Melanocyte of skin (primary cell): Measurements from ENCODE around the gene DEDD2. TPM values are rescaled to one million over a fixed set of nuclear protein-coding genes. Genes with fewer than 3 reads are reported as not detected.

ENCODE experiments used
- total RNA-seq, 2 donors: library from RNA; depleted of rRNA; stranded (reverse); fragments of >200 nt; gene quantifications; 2 replicates each; pipeline ENCODE4 v1.2.3, GENCODE V29; 2012

Gene DEDD2, protein sequence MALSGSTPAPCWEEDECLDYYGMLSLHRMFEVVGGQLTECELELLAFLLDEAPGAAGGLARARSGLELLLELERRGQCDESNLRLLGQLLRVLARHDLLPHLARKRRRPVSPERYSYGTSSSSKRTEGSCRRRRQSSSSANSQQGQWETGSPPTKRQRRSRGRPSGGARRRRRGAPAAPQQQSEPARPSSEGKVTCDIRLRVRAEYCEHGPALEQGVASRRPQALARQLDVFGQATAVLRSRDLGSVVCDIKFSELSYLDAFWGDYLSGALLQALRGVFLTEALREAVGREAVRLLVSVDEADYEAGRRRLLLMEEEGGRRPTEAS
- 10 to 100 TPM; 13.4 to 19.0 TPM for total RNA-seq

GRCh38 chr19:42217520-42218437 lies at the start of gene DEDD2:
TSS of gene DEDD2 (minus strand) at chr19:42217677. CDS start at chr19:42217007, 670 bp downstream.

GRCh38 chr19:42254850-42255765 lies 37.6 kb upstream of the DEDD2 start, which contains the start of gene ERF:
TSS of gene ERF (minus strand) at chr19:42255128. CDS start at chr19:42254999, 129 bp downstream.

DNA sequence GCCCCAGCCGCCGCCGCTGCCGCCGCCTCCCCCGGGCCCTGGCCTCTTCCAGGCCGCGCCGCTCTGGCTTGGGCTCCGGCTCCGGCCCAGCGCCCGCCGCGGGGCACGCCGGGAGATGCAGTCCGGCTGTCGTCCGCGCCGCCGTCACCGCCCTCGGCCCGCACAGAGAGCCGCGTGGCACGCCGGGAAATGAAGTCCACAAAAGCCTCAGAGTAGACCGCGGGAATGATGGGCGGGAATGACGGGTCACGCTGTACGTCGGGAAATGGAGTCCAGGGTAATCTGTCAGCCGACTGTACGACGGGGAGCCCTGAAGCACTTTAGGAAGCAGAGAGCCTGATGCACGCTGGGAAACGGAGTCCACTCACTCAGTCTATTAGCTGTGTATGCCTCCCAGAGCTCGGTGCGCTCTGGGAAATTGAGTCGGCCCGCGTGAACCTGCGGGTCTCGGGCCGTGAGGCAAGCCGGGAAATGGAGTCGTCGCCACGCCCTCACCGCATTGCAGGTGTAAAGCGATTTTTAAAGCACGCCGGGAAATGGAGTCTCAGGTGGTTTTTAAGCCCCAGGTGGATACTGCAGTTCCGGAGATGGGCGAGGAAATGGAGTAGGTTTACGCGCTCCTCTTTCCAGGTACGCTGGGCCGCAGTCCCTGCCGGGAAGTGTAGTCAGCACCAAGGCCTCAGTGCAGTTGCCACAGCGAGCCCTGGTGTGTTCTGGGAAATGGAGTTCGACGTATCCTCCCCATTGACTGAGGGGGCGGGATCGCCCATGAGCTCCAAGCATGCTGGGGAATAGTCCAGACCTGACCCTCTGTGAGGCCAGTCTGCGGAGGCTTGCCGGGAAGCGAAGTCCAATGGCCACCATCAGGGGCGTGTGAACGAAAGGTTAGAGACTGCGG lies 25.3 kb upstream of the DEDD2 start, which contains the start of gene GSK3A:
GSK3A (minus strand) TSS at position 91 of the 898 bp plus-strand sequence. CDS start 137 bp downstream, outside the sequence.

DNA sequence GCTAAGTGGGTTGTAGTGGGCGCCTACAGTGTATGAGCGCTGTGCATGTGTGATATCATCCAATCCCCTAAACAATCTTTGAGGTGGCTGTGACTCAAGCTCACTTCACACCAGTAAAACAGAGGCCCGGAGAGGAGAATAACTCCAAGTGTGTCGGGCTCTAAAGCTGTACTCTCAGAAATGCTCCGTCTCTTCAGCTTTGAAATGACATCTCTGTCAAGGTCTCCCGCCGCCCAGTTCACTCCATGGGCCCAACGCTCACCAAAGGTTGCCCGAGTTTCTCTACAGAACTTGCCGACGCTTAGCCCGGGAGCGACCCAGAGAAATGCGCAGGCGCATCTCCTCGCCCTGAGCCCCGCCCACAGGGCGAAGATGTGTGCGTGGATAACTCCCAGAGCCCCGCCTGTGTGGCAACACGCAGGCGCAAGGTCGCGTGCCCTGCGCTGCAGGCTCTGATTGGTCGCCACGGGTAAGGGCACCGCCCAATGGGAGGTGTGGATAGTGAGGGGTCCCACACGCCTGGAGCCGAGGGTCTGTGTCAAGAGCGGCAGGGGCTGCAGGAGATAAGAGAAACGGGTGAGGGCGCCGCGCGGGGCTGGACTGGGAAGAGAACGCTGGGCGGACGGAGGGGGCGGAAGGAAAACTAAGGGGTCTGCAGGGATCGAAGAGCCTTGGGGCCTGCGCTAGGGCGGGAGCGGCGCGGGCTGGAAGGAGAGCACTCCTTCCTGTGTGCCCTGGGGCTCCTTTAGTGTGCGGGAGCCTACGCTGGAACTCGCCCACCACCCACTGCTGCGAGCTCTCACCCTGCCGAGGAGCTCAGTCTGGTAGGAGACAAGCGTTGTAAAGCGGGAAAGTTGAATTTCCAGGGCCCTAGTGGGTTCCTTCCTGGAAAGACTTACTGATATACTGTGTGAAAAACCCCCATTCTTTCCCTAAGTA lies 2.6 kb upstream of the DEDD2 start, which contains the start of gene ZNF526:
ZNF526 (plus strand) TSS at position 501 of the 939 bp plus-strand sequence. CDS start 4,092 bp downstream, outside the sequence.

Other genes with a start within 250 kb of the DEDD2 start
- not detected for gene ATP1A3, start 223.4 kb downstream of the DEDD2 start, total RNA-seq
- under 1 TPM in 1 of 2 donors, not detected in 1; under 0.01 TPM for gene GRIK5, start 147.5 kb downstream of the DEDD2 start, total RNA-seq
- 10 to 100 TPM; 16.9 to 22.3 TPM for gene ZNF574, start 141.5 kb downstream of the DEDD2 start, total RNA-seq
- gene POU2F2, start 85.2 kb downstream of the DEDD2 start, total RNA-seq: under 1 TPM in 1 of 2 donors, not detected in 1; under 0.01 TPM
- 10 to 100 TPM in 1 of 2 donors, 1 to 10 TPM in 1; 10.0 to 16.0 TPM for gene ZNF526, start 2.6 kb upstream of the DEDD2 start, total RNA-seq
- gene GSK3A, start 24.9 kb upstream of the DEDD2 start, total RNA-seq: 10 to 100 TPM; 25.5 to 36.6 TPM
- gene ERF, start 37.5 kb upstream of the DEDD2 start, total RNA-seq: 10 to 100 TPM; 37.9 to 42.3 TPM
- gene CIC, start 51.6 kb upstream of the DEDD2 start, total RNA-seq: 10 to 100 TPM; 22.3 to 34.4 TPM
- under 1 TPM in 1 of 2 donors, not detected in 1; 1.00 TPM for gene PRR19, start 84.5 kb upstream of the DEDD2 start, total RNA-seq
- 10 to 100 TPM; 32.0 to 47.0 TPM for gene PAFAH1B3, start 84.9 kb upstream of the DEDD2 start, total RNA-seq
- 1 to 10 TPM in 1 of 2 donors, under 1 TPM in 1; under 0.01 to 3.7 TPM for gene TMEM145, start 95.6 kb upstream of the DEDD2 start, total RNA-seq
- 10 to 100 TPM; 17.6 to 20.3 TPM for gene MEGF8, start 108.0 kb upstream of the DEDD2 start, total RNA-seq
- under 1 TPM in 1 of 2 donors, not detected in 1; 0.67 TPM for gene CNFN, start 172.6 kb upstream of the DEDD2 start, total RNA-seq
- 10 to 100 TPM; 11.7 to 27.0 TPM for gene LIPE, start 209.7 kb upstream of the DEDD2 start, total RNA-seq
- gene CXCL17, start 225.3 kb upstream of the DEDD2 start, total RNA-seq: not detected